ENCODE data around the gene PODNL1. TPM values are rescaled to one million over a fixed set of nuclear protein-coding genes. Genes with fewer than 3 reads are reported as not detected.

PODNL1 gene
- polyA plus RNA-seq, 1 donor (not counting 4 experiments of a cell fraction or from before 2014, with no cell fraction given): 1.0 TPM

- TF ChIP-seq, protein P1, sequence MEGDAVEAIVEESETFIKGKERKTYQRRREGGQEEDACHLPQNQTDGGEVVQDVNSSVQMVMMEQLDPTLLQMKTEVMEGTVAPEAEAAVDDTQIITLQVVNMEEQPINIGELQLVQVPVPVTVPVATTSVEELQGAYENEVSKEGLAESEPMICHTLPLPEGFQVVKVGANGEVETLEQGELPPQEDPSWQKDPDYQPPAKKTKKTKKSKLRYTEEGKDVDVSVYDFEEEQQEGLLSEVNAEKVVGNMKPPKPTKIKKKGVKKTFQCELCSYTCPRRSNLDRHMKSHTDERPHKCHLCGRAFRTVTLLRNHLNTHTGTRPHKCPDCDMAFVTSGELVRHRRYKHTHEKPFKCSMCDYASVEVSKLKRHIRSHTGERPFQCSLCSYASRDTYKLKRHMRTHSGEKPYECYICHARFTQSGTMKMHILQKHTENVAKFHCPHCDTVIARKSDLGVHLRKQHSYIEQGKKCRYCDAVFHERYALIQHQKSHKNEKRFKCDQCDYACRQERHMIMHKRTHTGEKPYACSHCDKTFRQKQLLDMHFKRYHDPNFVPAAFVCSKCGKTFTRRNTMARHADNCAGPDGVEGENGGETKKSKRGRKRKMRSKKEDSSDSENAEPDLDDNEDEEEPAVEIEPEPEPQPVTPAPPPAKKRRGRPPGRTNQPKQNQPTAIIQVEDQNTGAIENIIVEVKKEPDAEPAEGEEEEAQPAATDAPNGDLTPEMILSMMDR (optimal IDR thresholded peaks at IDR 0.05 in 1 of 3, IDR thresholded peaks at IDR 0.05 in 1 of 3, conservative IDR thresholded peaks at IDR 0.05 in 1 of 3; ENCODE audit: extremely low read depth in 1 of 3, insufficient read depth in 2 of 3, low read length in 3 of 3): no peak
- no peak for TF ChIP-seq EZH2 (IDR thresholded peaks at IDR 0.05; ENCODE audit: low read length)
- Histone ChIP-seq H3K4me2 (ENCODE audit: control insufficient read depth, extremely low read depth, insufficient read depth, low read depth, low read length) (no peak overlapping the region), H3K9me3 (ENCODE audit: control insufficient read depth, low read depth, low read length) (no peaks in the 10 kb centered on the region), H2AFZ (ENCODE audit: control insufficient read depth, low read length) (no peak overlapping the region), H3K36me3 (ENCODE audit: control insufficient read depth in 2 of 2, extremely low read depth in 1 of 2, insufficient read depth in 2 of 2, low read length in 2 of 2) (no peaks in the 10 kb centered on the region), H3K27me3 (ENCODE audit: control insufficient read depth, extremely low read depth, insufficient read depth, low read length) (no peaks in the 10 kb centered on the region), H4K20me1 (ENCODE audit: control insufficient read depth, extremely low read depth, insufficient read depth, low read length) (no peaks in the 10 kb centered on the region), H3K27ac (ENCODE audit: control insufficient read depth, insufficient read depth, low read length) (no peak overlapping the region), H3K4me1 (ENCODE audit: control insufficient read depth, extremely low read depth, insufficient read depth, low read length) (no peaks in the 10 kb centered on the region), H3K9me1 (ENCODE audit: control insufficient read depth, extremely low read depth, insufficient read depth, low read length) (no peaks in the 10 kb centered on the region), H3K9ac (ENCODE audit: control insufficient read depth, extremely low read depth, insufficient read depth, low read length) (no peak overlapping the region), H3K79me2 (ENCODE audit: control insufficient read depth, insufficient read depth, low read length) (no peaks in the 10 kb centered on the region), H3K4me3 (ENCODE audit: control insufficient read depth in 2 of 3, extremely low read depth in 1 of 3, insufficient read depth in 2 of 3, low read depth in 1 of 3, low read length in 3 of 3) (no peak overlapping the region)
- dilution Hi-C loops (cut with MboI; ENCODE audit: extremely low pct_ligation_motif_present, low sequenced_read_pairs): no loop called here
- FAIRE-seq (no peak), DNase-seq (ENCODE audit: low read depth, low spot score) (no peak)
These were observed 42.0 kb downstream of the PODNL1 start for GRCh38 chr19:13896227-13896626.

GRCh38 chr19:13894552-13894951 lies 43.7 kb downstream of the PODNL1 start:
- FAIRE-seq (no peak), DNase-seq (ENCODE audit: low read depth, low spot score) (no peak)
- Histone ChIP-seq H3K4me3 (ENCODE audit: control insufficient read depth in 2 of 3, extremely low read depth in 1 of 3, insufficient read depth in 2 of 3, low read depth in 1 of 3, low read length in 3 of 3) (no peak overlapping the region), H4K20me1 (ENCODE audit: control insufficient read depth, extremely low read depth, insufficient read depth, low read length) (no peaks in the 10 kb centered on the region), H3K36me3 (ENCODE audit: control insufficient read depth in 2 of 2, extremely low read depth in 1 of 2, insufficient read depth in 2 of 2, low read length in 2 of 2) (no peaks in the 10 kb centered on the region), H3K27ac (ENCODE audit: control insufficient read depth, insufficient read depth, low read length) (no peak overlapping the region), H3K27me3 (ENCODE audit: control insufficient read depth, extremely low read depth, insufficient read depth, low read length) (no peaks in the 10 kb centered on the region), H3K79me2 (ENCODE audit: control insufficient read depth, insufficient read depth, low read length) (no peaks in the 10 kb centered on the region), H3K9ac (ENCODE audit: control insufficient read depth, extremely low read depth, insufficient read depth, low read length) (no peak overlapping the region), H2AFZ (ENCODE audit: control insufficient read depth, low read length) (no peak overlapping the region), H3K9me3 (ENCODE audit: control insufficient read depth, low read depth, low read length) (no peaks in the 10 kb centered on the region), H3K4me1 (ENCODE audit: control insufficient read depth, extremely low read depth, insufficient read depth, low read length) (no peaks in the 10 kb centered on the region), H3K4me2 (ENCODE audit: control insufficient read depth, extremely low read depth, insufficient read depth, low read depth, low read length) (no peak overlapping the region), H3K9me1 (ENCODE audit: control insufficient read depth, extremely low read depth, insufficient read depth, low read length) (no peaks in the 10 kb centered on the region)
- dilution Hi-C loops (cut with MboI; ENCODE audit: extremely low pct_ligation_motif_present, low sequenced_read_pairs): no loop called here
- TF ChIP-seq EZH2 (IDR thresholded peaks at IDR 0.05; ENCODE audit: low read length): no peak
- TF ChIP-seq, protein P1 (optimal IDR thresholded peaks at IDR 0.05 in 1 of 3, IDR thresholded peaks at IDR 0.05 in 1 of 3, conservative IDR thresholded peaks at IDR 0.05 in 1 of 3; ENCODE audit: extremely low read depth in 1 of 3, insufficient read depth in 2 of 3, low read length in 3 of 3): no peak

All from keratinocyte (primary cell).